Effector memory CD8-positive, alpha-beta T cell (primary cell): ENCODE results near the gene RIN2.

Experiments used
- ATAC-seq: fragments of 150-1000 bp; cut with Tn5 transposase; replicated peaks from 2 replicates; pipeline ENCODE4 v1.10.0; 2021; ENCODE audit warnings: mild to moderate bottlenecking, moderate library complexity
- DNase-seq, 3 experiments: peaks; one replicate each; pipeline ENCODE4 v3.0.0; 2021
- H3K27ac Mint-ChIP-seq, 2 donors: one replicate each; pipeline ENCODE4 v1.8.0; 2022; ENCODE audit warnings: mild to moderate bottlenecking in 2 of 2, mixed read lengths in 2 of 2, moderate library complexity in 2 of 2
- H3K27me3 Mint-ChIP-seq, 2 donors: one replicate each; pipeline ENCODE4 v1.8.0; 2022; ENCODE audit warnings: mixed read lengths in 2 of 2
- H3K36me3 Mint-ChIP-seq: one replicate; pipeline ENCODE4 v1.8.0; 2022; ENCODE audit warnings: mild to moderate bottlenecking, moderate library complexity, mixed read lengths; ENCODE audit not compliant: insufficient read depth
- H3K4me1 Mint-ChIP-seq, 2 donors: one replicate each; pipeline ENCODE4 v1.8.0; 2022; ENCODE audit warnings: low read depth in 2 of 2, mixed read lengths in 2 of 2
- H3K4me3 Mint-ChIP-seq, 2 donors: one replicate each; pipeline ENCODE4 v1.8.0; 2022; ENCODE audit warnings: mild to moderate bottlenecking in 2 of 2, mixed read lengths in 2 of 2, moderate library complexity in 2 of 2
- H3K9me3 Mint-ChIP-seq, 2 donors: one replicate each; pipeline ENCODE4 v1.8.0; 2022; ENCODE audit warnings: mixed read lengths in 2 of 2

Gene RIN2

GRCh38 chr20:19761326-19761725, 3.3 kb downstream of the RIN2 start:
- Mint-ChIP-seq H3K27me3 (peaks cover 26 to 54% of the 10 kb centered on the region in 2 donors), H3K4me3 (no peak overlapping the region), H3K9me3 (peaks cover 0 to 9% of the 10 kb centered on the region in 2 donors), H3K4me1 (no peaks in the 10 kb centered on the region), H3K27ac (no peak overlapping the region), H3K36me3 (no peaks in the 10 kb centered on the region)
- ATAC-seq (no peak), DNase-seq (no peak)

GRCh38 chr20:19761841-19762240, 3.8 kb downstream of the RIN2 start:
- H3K4me3 Mint-ChIP-seq, result no peak overlapping the region
- ATAC-seq, result no peak
- no peaks in the 10 kb centered on the region for H3K4me1 Mint-ChIP-seq
- H3K27me3 Mint-ChIP-seq, result peaks cover 24 to 54% of the 10 kb centered on the region in 2 donors
- H3K36me3 Mint-ChIP-seq, result no peaks in the 10 kb centered on the region
- no peak overlapping the region for H3K27ac Mint-ChIP-seq
- no peak for DNase-seq
- peaks cover 0 to 9% of the 10 kb centered on the region in 2 donors for H3K9me3 Mint-ChIP-seq

DNA sequence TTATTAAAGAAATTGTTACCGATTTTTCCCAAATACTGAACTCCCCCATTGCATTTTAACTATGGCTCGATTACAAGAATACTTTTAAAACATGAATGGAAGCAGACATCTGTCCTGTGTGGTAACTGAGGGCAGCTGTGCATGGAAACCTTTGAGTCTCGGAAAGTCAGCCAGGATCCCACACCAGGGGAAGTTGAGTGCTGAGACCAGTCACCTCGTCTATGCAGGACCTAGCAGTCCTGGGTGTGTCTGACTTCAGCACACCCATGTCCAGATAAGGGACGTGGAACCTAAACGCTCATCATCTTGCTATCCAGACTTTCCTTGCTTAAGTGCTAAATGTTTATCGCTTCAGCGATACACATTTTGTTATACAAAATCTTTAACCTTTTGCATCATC, 6.1 kb downstream of the RIN2 start:
- no peak for ATAC-seq
- H3K4me3 Mint-ChIP-seq, result no peak overlapping the region

GRCh38 chr20:19765266-19765665, 7.2 kb downstream of the RIN2 start:
- no peak for ATAC-seq
- no peaks in the 10 kb centered on the region for H3K4me1 Mint-ChIP-seq
- H3K27ac Mint-ChIP-seq, result no peak overlapping the region
- H3K9me3 Mint-ChIP-seq, result peaks cover 0 to 9% of the 10 kb centered on the region in 2 donors
- DNase-seq, result no peak
- peaks cover 16 to 47% of the 10 kb centered on the region in 2 donors for H3K27me3 Mint-ChIP-seq
- H3K36me3 Mint-ChIP-seq, result no peaks in the 10 kb centered on the region
- H3K4me3 Mint-ChIP-seq, result no peak overlapping the region

More for the DNA sequence above, 6.1 kb downstream of the RIN2 start:
- peaks cover 0 to 9% of the 10 kb centered on the region in 2 donors for H3K9me3 Mint-ChIP-seq
- H3K27ac Mint-ChIP-seq, result no peak overlapping the region
- DNase-seq, result no peak
- H3K27me3 Mint-ChIP-seq, result peaks cover 16 to 56% of the 10 kb centered on the region in 2 donors
- no peaks in the 10 kb centered on the region for H3K36me3 Mint-ChIP-seq
- H3K4me1 Mint-ChIP-seq, result no peaks in the 10 kb centered on the region

GRCh38 chr20:19765913-19766312, 7.9 kb downstream of the RIN2 start:
- Mint-ChIP-seq H3K9me3 (peaks cover 0 to 9% of the 10 kb centered on the region in 2 donors), H3K27me3 (peaks cover 16 to 40% of the 10 kb centered on the region in 2 donors), H3K27ac (no peak overlapping the region), H3K4me1 (no peaks in the 10 kb centered on the region), H3K4me3 (no peak overlapping the region), H3K36me3 (no peaks in the 10 kb centered on the region)
- no peak for DNase-seq
- ATAC-seq, result no peak

GRCh38 chr20:19767070-19767469, 9.0 kb downstream of the RIN2 start:
- DNase-seq, result no peak
- Mint-ChIP-seq H3K4me1 (no peaks in the 10 kb centered on the region), H3K4me3 (no peak overlapping the region), H3K27ac (no peak overlapping the region), H3K36me3 (no peaks in the 10 kb centered on the region), H3K27me3 (peaks cover 18 to 32% of the 10 kb centered on the region in 2 donors), H3K9me3 (peaks cover 0 to 6% of the 10 kb centered on the region in 2 donors)
- ATAC-seq, result no peak

GRCh38 chr20:19768325-19768842, 10.3 kb downstream of the RIN2 start:
- Mint-ChIP-seq H3K36me3 (no peaks in the 10 kb centered on the region), H3K4me3 (no peak overlapping the region), H3K27me3 (peaks cover 13 to 25% of the 10 kb centered on the region in 2 donors), H3K27ac (no peak overlapping the region), H3K4me1 (no peaks in the 10 kb centered on the region), H3K9me3 (no peaks in the 10 kb centered on the region)
- ATAC-seq (no peak), DNase-seq (no peak)

DNA sequence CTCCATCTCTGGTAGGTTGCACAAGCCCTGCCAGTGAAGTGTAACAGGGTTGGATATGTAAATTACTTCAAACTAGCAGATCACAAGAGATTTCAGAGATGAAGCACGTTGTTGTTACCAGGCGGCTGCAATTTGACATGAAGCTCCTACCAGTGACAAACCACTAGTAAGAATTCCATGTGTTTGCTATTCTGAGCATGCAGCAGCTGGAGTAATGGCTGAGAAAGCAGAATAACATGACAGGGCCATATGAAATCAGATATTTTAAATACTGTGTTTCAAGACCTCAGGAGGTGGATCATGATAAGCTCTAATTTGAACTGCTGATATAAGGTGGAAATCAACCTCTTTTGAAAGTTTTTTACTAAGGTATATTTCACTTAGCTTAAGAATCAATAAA, 11.4 kb downstream of the RIN2 start:
- Mint-ChIP-seq H3K4me1 (no peaks in the 10 kb centered on the region), H3K36me3 (no peaks in the 10 kb centered on the region), H3K27me3 (peaks cover 13 to 25% of the 10 kb centered on the region in 2 donors), H3K4me3 (no peak overlapping the region), H3K9me3 (no peaks in the 10 kb centered on the region), H3K27ac (no peak overlapping the region)
- DNase-seq (no peak), ATAC-seq (no peak)

DNA sequence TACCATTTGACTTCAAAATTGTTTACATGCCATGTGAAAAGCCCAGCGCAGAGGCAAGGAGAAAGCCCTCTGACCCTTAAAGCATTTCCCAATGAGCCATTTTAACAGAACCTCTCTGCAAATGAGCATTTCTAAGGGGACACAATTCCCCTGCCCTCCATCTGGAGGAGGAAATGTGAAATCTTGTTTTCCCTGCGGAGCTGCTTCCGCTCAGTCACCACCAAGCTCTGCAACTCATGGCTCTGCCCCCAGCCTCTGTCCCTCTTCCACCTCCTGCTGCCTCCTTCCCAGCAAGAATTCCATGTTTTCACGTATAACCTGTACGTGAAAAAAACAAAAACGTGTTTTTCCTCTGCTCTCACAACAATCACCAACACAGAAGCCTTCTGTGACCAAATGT, 12.3 kb downstream of the RIN2 start:
- H3K27me3 Mint-ChIP-seq, result peaks cover 13 to 25% of the 10 kb centered on the region in 2 donors
- no peak overlapping the region for H3K4me3 Mint-ChIP-seq
- H3K9me3 Mint-ChIP-seq, result no peaks in the 10 kb centered on the region
- H3K36me3 Mint-ChIP-seq, result no peaks in the 10 kb centered on the region
- no peaks in the 10 kb centered on the region for H3K4me1 Mint-ChIP-seq
- no peak overlapping the region for H3K27ac Mint-ChIP-seq
- ATAC-seq, result no peak
- no peak for DNase-seq

- no peak overlapping the region for H3K27ac Mint-ChIP-seq
- no peak for DNase-seq
- H3K4me1 Mint-ChIP-seq, result no peaks in the 10 kb centered on the region
- H3K9me3 Mint-ChIP-seq, result no peaks in the 10 kb centered on the region
- no peaks in the 10 kb centered on the region for H3K36me3 Mint-ChIP-seq
- H3K4me3 Mint-ChIP-seq, result no peak overlapping the region
- peaks cover 13 to 24% of the 10 kb centered on the region in 2 donors for H3K27me3 Mint-ChIP-seq
- no peak for ATAC-seq
These were observed 13.0 kb downstream of the RIN2 start for GRCh38 chr20:19771031-19771430.

GRCh38 chr20:19773471-19773870, 15.4 kb downstream of the RIN2 start:
- H3K4me1 Mint-ChIP-seq, result no peaks in the 10 kb centered on the region
- H3K4me3 Mint-ChIP-seq, result no peak overlapping the region
- peaks cover 12 to 13% of the 10 kb centered on the region in 2 donors for H3K27me3 Mint-ChIP-seq
- no peak overlapping the region for H3K27ac Mint-ChIP-seq
- ATAC-seq (no peak), DNase-seq (no peak)
- no peaks in the 10 kb centered on the region for H3K9me3 Mint-ChIP-seq
- H3K36me3 Mint-ChIP-seq, result no peaks in the 10 kb centered on the region

DNA sequence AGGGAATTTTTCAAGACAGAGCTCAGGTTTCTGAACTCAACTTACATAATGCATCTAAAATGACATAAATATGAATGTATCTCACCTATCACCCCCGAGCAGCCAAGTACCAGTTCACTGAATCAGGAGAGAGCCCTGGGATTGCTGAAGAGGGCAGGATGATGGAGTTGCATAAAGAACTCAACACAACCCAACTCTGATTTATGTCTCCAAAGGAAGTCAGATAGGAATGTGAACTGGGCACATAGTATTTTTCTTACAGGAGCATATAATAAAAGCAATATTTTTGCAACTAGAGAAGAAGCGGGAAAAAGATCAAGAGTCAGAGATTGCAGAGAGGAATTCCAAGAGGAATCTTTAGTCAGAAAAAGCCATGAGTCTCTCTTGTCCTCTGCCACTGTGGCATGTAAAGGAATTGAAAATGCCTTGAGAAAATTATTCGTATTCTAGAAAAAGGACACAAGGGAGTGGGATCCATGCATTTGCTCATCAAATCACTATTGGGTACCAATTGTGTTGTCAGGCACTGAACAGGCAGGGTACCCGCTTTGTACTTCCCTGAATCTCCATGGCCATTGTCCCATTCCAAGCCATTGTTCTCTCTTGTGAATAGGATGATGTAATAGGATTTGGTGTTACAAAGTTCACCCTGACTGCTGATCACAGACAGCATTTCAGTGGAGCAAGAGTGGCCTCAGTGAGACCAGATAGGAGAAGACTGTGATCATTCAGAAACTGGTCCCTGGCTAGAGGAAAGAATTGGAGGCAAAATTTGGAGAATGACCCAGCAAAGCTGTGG, 16.3 kb downstream of the RIN2 start:
- Mint-ChIP-seq H3K9me3 (no peaks in the 10 kb centered on the region), H3K27ac (no peak overlapping the region), H3K27me3 (peaks cover 12 to 18% of the 10 kb centered on the region in 2 donors), H3K4me1 (no peaks in the 10 kb centered on the region), H3K4me3 (no peak overlapping the region), H3K36me3 (no peaks in the 10 kb centered on the region)
- DNase-seq (no peak), ATAC-seq (no peak)

- Mint-ChIP-seq H3K27me3 (peaks cover 12 to 18% of the 10 kb centered on the region in 2 donors), H3K9me3 (peaks cover 0 to 3% of the 10 kb centered on the region in 2 donors), H3K27ac (no peak overlapping the region), H3K36me3 (no peaks in the 10 kb centered on the region), H3K4me1 (no peaks in the 10 kb centered on the region), H3K4me3 (no peak overlapping the region)
- no peak for DNase-seq
- no peak for ATAC-seq
These were observed 17.5 kb downstream of the RIN2 start for GRCh38 chr20:19775353-19776253.
